NCI-H460 (cell line): ENCODE data around the gene PPP2R5C. TPM values are rescaled to one million over a fixed set of nuclear protein-coding genes. Genes with fewer than 3 reads are reported as not detected.

Source experiments
- DNase-seq: peaks from one replicate; pipeline ENCODE4 v3.0.0-alpha.2; 2016; ENCODE audit warnings: low read depth; ENCODE audit errors: extremely low read depth
- total RNA-seq: library from RNA; depleted of rRNA; stranded (reverse); fragments of >200 nt; shearing (Covaris generic); gene quantifications from 2 replicates; pipeline ENCODE4 v1.2.3, GENCODE V29; 2014

The PPP2R5C gene
- total RNA-seq, 1 experiment from 2014 or later, result 352 TPM

GRCh38 chr14:101961011-101961721, 199.7 kb downstream of the PPP2R5C start:
- peak; percentile 86 for DNase-seq

- DNase-seq, result no peak
Measured at GRCh38 chr14:101961746-101962502, 200.4 kb downstream of the PPP2R5C start.

- peak; percentile 91 for DNase-seq
Measured at GRCh38 chr14:101962503-101962874, 201.0 kb downstream of the PPP2R5C start.

GRCh38 chr14:101963052-101963451, 201.5 kb downstream of the PPP2R5C start:
- DNase-seq, result no peak

DNA sequence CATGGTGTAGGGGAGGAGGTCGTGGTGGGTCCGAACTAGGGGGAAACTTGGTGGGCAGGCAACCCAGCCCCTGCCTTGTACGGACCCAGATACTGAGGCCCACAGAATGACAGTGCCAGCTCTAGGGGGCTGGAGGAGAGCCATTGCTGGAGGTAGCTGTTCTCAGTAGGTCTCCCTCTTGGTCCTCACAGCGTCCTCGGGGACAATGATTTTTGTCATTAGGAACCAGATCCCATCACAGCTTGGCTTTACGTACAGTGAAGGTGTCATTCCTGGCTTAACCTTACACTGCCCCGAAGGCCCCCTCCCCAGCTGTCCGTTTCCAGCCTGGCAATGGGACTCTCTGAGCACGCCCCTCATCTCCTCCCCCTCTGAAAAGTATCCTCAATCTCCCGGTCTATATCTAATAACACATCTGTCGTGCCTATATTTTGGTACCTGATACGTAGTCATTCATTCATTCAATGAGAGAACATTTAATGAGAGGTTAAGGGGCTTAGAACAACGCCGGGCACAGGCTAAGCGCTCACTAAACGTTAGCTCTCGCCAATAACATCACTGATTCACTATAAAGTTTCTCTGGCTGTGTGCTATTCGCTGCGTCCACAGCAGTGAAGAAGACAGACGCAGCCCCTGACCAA, 202.3 kb downstream of the PPP2R5C start:
- DNase-seq, result no peak

- DNase-seq, result peak; percentile 88
Measured at GRCh38 chr14:101964297-101965180, 203.0 kb downstream of the PPP2R5C start, which contains the start of gene DYNC1H1. TSS of gene DYNC1H1 (plus strand) at chr14:101964573. CDS start at chr14:101964692, 119 bp downstream.

GRCh38 chr14:101965181-101965544, 203.7 kb downstream of the PPP2R5C start:
- DNase-seq, result no peak

- no peak for DNase-seq
Measured at GRCh38 chr14:101965770-101966722, 204.5 kb downstream of the PPP2R5C start.

DNA sequence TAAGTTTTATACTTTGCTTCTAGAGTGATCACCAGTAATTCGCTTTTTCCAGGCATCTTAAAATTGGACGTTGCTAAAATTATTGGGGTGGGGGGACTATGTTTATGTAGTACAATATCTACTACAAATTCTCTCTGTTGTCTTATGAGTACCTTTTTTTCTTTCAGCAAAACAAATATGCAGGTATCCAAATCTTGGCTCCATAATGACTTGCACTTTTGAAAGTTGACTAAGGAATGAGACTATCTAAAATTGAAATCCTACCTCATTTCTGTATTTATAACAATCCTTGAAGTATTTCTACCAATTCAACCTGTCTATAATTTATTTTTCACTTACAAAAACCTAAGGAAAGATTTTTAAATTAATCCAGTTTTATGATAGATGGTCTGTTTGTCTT, 205.2 kb downstream of the PPP2R5C start:
- DNase-seq, result no peak

DNA sequence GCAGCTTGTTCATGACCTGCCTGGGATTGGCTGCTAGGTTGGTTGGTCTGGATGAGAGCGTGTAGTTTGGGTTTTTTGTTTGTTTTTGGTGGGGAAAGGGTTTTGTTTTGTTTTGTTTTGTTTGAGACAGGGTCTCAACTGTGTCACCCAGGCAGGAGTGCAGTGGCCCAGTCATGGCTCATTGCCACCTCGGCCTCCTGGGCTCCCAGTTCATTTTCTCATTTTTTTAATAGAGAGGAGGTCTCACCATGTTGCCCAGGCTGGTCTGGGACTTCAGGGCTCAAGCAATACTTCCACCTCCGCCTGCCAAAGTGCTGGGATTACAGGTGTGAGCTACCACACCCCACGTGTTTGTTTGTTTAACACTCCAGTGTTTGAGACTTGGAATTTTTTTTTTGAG, 206.7 kb downstream of the PPP2R5C start:
- no peak for DNase-seq

GRCh38 chr14:101969481-101969880, 208.0 kb downstream of the PPP2R5C start:
- DNase-seq, result no peak

GRCh38 chr14:101970830-101971400, 209.4 kb downstream of the PPP2R5C start:
- no peak for DNase-seq

- peak; percentile 86 for DNase-seq
Measured at GRCh38 chr14:101971458-101971857, 209.9 kb downstream of the PPP2R5C start.

GRCh38 chr14:101972126-101972866, 210.8 kb downstream of the PPP2R5C start:
- DNase-seq, result peak; percentile 100

GRCh38 chr14:101973356-101973755, 211.8 kb downstream of the PPP2R5C start:
- no peak for DNase-seq

DNA sequence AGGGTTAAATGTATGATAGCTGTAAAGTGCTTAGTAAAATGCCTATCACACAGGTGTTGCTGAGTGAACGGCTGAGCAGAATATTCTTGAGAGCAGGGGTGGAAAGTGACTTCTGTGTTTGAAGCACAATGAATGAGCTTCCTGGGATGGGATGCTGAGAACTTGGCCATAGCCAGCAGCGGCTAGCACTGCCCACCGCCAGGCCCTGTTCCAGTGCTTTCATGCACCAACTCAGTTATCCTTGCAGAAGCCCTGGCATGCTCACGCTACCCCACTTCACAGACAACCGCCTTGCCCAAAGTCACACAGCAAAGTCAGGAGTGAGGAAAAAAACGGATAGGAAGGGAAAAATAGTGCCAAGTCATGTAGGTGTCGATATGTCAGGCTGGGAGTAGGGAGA, 213.7 kb downstream of the PPP2R5C start:
- DNase-seq, result no peak
